Measurements from ENCODE around the gene COG3.

The COG3 gene

DNA sequence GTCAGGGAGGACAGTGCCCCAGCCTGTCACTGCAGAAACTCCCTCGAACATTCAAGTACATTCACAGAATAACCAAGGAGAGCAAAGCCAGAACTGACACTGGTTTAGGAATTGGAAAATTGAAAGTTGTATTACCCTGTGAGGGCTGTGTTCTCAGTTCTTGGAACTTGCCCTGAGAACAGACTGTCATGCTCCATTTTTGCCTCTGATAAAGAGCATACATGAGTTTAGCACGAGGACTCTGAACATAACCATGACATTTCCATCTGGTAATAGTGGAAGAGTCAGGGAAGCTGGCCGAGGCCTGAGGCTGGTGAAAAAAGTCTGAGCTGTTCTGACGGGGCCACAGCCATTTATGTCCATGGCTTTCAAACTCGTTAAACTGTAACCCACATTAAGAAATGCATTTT is 31.4 kb upstream of the COG3 start:
- Histone ChIP-seq H3K9ac (ENCODE audit: low read length in 2 of 2) (no peak overlapping the region), H3K4me1 (ENCODE audit: control insufficient read depth, insufficient read depth, low read length) (no peaks in the 10 kb centered on the region), H3K36me3 (ENCODE audit: control insufficient read depth in 2 of 2, insufficient read depth in 2 of 2, low read length in 2 of 2) (no peaks in the 10 kb centered on the region), H3K4me3 (ENCODE audit: low read length in 2 of 2) (no peak overlapping the region), H3K27me3 (ENCODE audit: control insufficient read depth in 1 of 2, insufficient read depth in 2 of 2, low read length in 2 of 2) (no peaks in the 10 kb centered on the region), H3K27ac (ENCODE audit: low read length) (peak overlapping the region; percentile 18), H3K9me3 (ENCODE audit: control insufficient read depth in 2 of 2, low read length in 2 of 2) (no peaks in the 10 kb centered on the region)

DNA sequence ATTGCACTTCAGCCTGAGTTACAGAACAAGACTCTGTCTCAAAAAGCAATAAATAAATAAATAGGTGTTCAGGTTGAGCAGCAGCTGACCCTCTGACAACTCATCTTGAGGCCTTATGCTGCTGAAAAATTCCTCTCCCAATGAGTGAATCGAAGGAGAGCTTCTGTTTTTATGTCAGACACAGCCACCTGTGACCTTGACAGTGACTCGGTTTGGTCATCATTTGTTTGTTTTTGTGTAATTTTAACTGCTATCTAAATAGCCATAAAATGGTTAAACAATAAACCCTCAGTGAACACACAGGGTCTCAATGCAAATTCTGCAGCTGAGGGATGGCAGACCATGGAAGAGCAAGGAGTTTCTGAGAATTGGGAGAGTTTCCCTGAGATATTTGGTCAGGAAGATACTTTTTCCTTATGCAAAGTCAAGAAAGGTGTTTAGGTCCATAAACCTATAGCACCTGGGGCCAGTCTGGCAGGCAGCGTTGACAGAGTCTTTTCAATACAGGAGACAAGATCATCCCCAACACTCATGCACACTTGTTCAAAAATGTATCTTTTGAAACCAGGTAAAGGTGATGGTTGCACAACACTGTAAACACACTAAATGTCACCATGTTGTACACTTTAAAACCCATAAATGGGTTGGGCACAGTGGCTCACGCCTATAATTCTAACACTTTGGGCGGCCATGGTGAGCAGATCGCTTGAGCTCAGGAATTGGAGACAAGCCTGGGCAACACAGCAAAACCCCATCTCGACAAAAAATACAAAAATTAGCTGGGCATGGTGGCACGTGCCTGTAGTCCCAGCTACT is 30.0 kb upstream of the COG3 start:
- Histone ChIP-seq H3K4me1 (ENCODE audit: control insufficient read depth, insufficient read depth, low read length) (no peaks in the 10 kb centered on the region), H3K4me3 (ENCODE audit: low read length in 2 of 2) (no peak overlapping the region), H3K9ac (ENCODE audit: low read length in 2 of 2) (no peak overlapping the region), H3K9me3 (ENCODE audit: control insufficient read depth in 2 of 2, low read length in 2 of 2) (no peaks in the 10 kb centered on the region), H3K36me3 (ENCODE audit: control insufficient read depth in 2 of 2, insufficient read depth in 2 of 2, low read length in 2 of 2) (no peaks in the 10 kb centered on the region), H3K27me3 (ENCODE audit: control insufficient read depth in 1 of 2, insufficient read depth in 2 of 2, low read length in 2 of 2) (no peaks in the 10 kb centered on the region), H3K27ac (ENCODE audit: low read length) (no peak overlapping the region)

DNA sequence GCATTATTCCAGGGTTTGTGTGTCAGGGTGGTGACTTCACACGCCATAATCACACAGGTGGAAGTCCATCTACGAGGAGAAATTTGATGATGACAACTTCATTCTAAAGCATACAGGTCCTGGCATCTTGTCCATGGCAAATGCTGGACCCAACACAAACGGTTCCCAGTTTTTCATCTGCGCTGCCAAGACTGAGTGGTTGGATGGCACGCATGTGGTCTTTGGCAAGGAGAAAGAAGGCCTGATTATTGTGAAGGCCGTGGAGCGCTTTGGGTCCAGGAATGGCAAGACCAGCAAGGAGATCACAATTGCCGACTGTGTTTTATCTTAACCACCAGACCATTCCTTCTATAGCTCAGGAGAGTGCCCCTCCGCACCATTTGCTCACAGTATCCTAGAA is 28.4 kb upstream of the COG3 start:
- Histone ChIP-seq H3K27me3 (ENCODE audit: control insufficient read depth in 1 of 2, insufficient read depth in 2 of 2, low read length in 2 of 2) (no peaks in the 10 kb centered on the region), H3K9me3 (ENCODE audit: control insufficient read depth in 2 of 2, low read length in 2 of 2) (no peaks in the 10 kb centered on the region), H3K4me3 (ENCODE audit: low read length in 2 of 2) (no peak overlapping the region), H3K9ac (ENCODE audit: low read length in 2 of 2) (no peak overlapping the region), H3K36me3 (ENCODE audit: control insufficient read depth in 2 of 2, insufficient read depth in 2 of 2, low read length in 2 of 2) (no peaks in the 10 kb centered on the region), H3K27ac (ENCODE audit: low read length) (no peak overlapping the region), H3K4me1 (ENCODE audit: control insufficient read depth, insufficient read depth, low read length) (peaks cover 3% of the 10 kb centered on the region)

DNA sequence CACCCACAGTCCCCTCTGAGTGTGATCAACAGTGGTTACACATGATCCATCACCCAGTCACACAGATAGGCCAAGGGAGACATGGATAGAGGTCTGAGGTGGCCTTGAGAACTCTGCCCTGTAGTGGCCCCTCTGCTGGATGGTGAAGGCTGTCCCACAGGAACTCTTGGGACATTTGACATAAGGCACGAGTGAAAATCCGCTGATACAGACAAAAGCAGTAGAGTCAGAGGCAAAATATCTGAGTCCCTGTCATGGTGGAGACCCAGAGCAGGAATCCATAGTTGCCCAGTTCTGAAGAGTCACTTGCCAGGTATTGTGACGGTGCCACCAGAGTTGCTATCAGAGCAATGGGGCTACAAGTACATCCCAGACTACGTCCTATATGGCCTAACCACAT is 27.8 kb upstream of the COG3 start:
- Histone ChIP-seq H3K9me3 (ENCODE audit: control insufficient read depth in 2 of 2, low read length in 2 of 2) (no peaks in the 10 kb centered on the region), H3K27me3 (ENCODE audit: control insufficient read depth in 1 of 2, insufficient read depth in 2 of 2, low read length in 2 of 2) (no peaks in the 10 kb centered on the region), H3K9ac (ENCODE audit: low read length in 2 of 2) (no peak overlapping the region), H3K4me3 (ENCODE audit: low read length in 2 of 2) (no peak overlapping the region), H3K36me3 (ENCODE audit: control insufficient read depth in 2 of 2, insufficient read depth in 2 of 2, low read length in 2 of 2) (no peaks in the 10 kb centered on the region), H3K27ac (ENCODE audit: low read length) (no peak overlapping the region), H3K4me1 (ENCODE audit: control insufficient read depth, insufficient read depth, low read length) (peaks cover 3% of the 10 kb centered on the region)

DNA sequence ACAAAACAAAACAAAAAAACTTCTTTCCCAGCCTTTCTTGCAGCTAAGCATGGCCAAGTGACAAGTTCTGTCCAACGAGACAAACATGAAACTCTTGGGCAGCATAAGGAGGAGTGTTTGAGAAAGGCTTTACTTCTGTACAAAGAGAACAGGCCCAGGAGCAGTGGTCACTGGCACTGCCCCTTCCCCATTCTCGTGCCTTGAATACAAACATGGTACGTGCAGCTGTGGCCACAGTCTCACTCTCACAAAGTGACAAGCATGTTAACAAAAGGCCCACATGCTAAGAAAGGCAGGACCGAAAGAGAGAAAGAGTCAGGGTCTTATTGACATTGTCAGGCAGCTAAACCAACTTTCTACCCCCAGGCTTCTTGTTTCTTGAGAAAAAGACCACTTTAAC is 26.8 kb upstream of the COG3 start:
- no peak overlapping the region for H3K4me3 ChIP-seq (ENCODE audit: low read length in 2 of 2)
- no peaks in the 10 kb centered on the region for H3K27me3 ChIP-seq (ENCODE audit: control insufficient read depth in 1 of 2, insufficient read depth in 2 of 2, low read length in 2 of 2)
- H3K9me3 ChIP-seq (ENCODE audit: control insufficient read depth in 2 of 2, low read length in 2 of 2): no peaks in the 10 kb centered on the region
- no peaks in the 10 kb centered on the region for H3K36me3 ChIP-seq (ENCODE audit: control insufficient read depth in 2 of 2, insufficient read depth in 2 of 2, low read length in 2 of 2)
- no peak overlapping the region for H3K9ac ChIP-seq (ENCODE audit: low read length in 2 of 2)
- H3K27ac ChIP-seq (ENCODE audit: low read length): no peak overlapping the region
- peaks cover 3% of the 10 kb centered on the region for H3K4me1 ChIP-seq (ENCODE audit: control insufficient read depth, insufficient read depth, low read length)

DNA sequence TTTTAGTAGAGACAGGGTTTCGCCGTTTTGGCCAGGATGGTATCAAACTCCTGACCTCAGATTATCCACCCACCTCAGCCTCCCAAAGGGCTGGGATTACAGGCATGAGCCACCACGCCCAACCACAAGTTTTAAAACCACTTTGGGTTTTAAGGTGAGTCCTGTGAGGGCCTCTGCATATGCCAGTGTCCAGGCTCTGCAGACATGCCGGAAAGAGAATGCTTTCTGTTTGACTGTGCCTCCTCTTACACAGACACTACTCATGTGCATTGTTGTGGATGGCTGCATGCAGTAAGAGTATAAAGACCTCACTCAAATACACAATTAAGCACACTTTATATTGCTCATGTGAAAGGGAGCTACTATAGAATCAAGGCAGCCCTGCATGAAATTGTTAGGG is 25.7 kb upstream of the COG3 start:
- Histone ChIP-seq H3K9ac (ENCODE audit: low read length in 2 of 2) (no peak overlapping the region), H3K4me1 (ENCODE audit: control insufficient read depth, insufficient read depth, low read length) (peaks cover 3% of the 10 kb centered on the region), H3K27me3 (ENCODE audit: control insufficient read depth in 1 of 2, insufficient read depth in 2 of 2, low read length in 2 of 2) (no peaks in the 10 kb centered on the region), H3K36me3 (ENCODE audit: control insufficient read depth in 2 of 2, insufficient read depth in 2 of 2, low read length in 2 of 2) (no peaks in the 10 kb centered on the region), H3K4me3 (ENCODE audit: low read length in 2 of 2) (no peak overlapping the region), H3K27ac (ENCODE audit: low read length) (no peak overlapping the region), H3K9me3 (ENCODE audit: control insufficient read depth in 2 of 2, low read length in 2 of 2) (no peaks in the 10 kb centered on the region)

DNA sequence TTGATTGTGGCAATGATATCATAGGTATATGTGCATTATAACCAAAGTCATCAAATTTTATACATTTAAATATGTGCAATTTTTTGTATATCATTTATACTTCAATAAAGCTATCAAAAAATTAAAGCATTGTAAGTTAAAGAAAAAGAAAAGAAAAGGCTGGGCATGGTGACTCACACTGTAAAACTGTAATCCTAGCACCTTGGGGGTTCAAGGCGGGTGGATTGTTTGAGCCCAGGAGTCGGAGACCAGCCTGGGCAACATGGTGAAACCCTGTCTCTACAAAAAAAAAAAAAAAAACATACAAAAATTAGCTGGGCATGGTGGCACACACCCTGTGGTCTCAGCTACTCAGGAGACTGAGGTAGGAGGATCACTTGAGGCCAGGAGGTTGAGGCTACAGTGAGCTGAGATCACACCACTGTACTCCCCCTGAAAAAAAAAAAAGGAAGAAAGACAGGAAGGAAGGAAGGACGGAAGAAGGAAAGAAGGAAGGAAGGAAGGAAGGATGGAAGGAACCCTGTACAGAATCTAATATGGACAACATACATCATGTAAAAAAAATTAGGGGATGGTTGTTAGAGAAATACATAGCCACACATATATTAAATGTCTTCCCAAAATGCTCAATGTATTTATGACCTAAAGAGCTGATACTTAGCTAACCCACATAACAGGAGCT is 24.8 kb upstream of the COG3 start:
- Histone ChIP-seq H3K36me3 (ENCODE audit: control insufficient read depth in 2 of 2, insufficient read depth in 2 of 2, low read length in 2 of 2) (no peaks in the 10 kb centered on the region), H3K4me1 (ENCODE audit: control insufficient read depth, insufficient read depth, low read length) (peaks cover 3% of the 10 kb centered on the region), H3K27me3 (ENCODE audit: control insufficient read depth in 1 of 2, insufficient read depth in 2 of 2, low read length in 2 of 2) (no peaks in the 10 kb centered on the region), H3K4me3 (ENCODE audit: low read length in 2 of 2) (no peak overlapping the region), H3K27ac (ENCODE audit: low read length) (no peak overlapping the region), H3K9me3 (ENCODE audit: control insufficient read depth in 2 of 2, low read length in 2 of 2) (no peaks in the 10 kb centered on the region), H3K9ac (ENCODE audit: low read length in 2 of 2) (no peak overlapping the region)

DNA sequence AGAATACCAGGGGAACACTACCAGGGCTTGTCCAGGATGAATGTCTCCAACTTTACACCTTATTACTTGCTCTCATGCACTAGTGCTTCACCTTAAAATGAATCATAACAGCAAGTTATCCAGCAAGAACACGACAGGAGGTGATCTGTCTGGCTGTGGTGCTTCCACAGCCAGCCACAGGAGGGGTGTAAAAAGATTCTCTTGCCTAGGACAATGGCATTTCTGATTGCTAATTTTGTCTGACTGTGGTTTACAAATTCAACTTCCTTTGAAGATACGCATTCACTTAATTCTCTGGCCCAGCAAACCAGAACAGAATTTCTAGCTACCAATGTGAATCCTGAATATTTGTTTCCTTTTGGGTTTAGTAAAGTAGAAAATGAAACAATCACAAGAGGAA is 23.1 kb upstream of the COG3 start:
- Histone ChIP-seq H3K9ac (ENCODE audit: low read length in 2 of 2) (no peak overlapping the region), H3K9me3 (ENCODE audit: control insufficient read depth in 2 of 2, low read length in 2 of 2) (no peaks in the 10 kb centered on the region), H3K36me3 (ENCODE audit: control insufficient read depth in 2 of 2, insufficient read depth in 2 of 2, low read length in 2 of 2) (no peaks in the 10 kb centered on the region), H3K27ac (ENCODE audit: low read length) (no peak overlapping the region), H3K4me1 (ENCODE audit: control insufficient read depth, insufficient read depth, low read length) (peaks cover 3% of the 10 kb centered on the region), H3K4me3 (ENCODE audit: low read length in 2 of 2) (no peak overlapping the region), H3K27me3 (ENCODE audit: control insufficient read depth in 1 of 2, insufficient read depth in 2 of 2, low read length in 2 of 2) (peaks cover 0 to 3% of the 10 kb centered on the region in 2 donors)

DNA sequence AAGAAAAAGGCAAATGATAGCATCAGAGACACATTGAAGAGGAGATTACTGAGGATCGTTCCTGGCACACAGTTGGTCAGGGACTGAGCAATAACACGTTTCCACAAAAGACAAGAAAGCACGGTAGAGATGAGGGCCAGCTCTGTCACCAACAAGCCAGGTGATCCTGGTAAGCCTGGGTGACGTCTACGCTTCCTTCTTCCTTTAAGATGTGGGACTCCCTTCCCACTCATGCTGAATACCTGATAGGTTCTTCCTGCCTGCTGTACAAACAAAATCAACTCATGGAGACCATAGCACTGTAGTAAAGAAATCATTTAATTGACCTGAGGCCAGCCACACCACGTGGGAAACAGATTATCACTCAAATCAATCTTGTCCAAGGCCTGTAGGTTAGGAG is 19.7 kb upstream of the COG3 start:
- no peaks in the 10 kb centered on the region for H3K36me3 ChIP-seq (ENCODE audit: control insufficient read depth in 2 of 2, insufficient read depth in 2 of 2, low read length in 2 of 2)
- H3K9ac ChIP-seq (ENCODE audit: low read length in 2 of 2): no peak overlapping the region
- no peaks in the 10 kb centered on the region for H3K9me3 ChIP-seq (ENCODE audit: control insufficient read depth in 2 of 2, low read length in 2 of 2)
- peaks cover 2% of the 10 kb centered on the region for H3K4me1 ChIP-seq (ENCODE audit: control insufficient read depth, insufficient read depth, low read length)
- H3K4me3 ChIP-seq (ENCODE audit: low read length in 2 of 2): no peak overlapping the region
- H3K27me3 ChIP-seq (ENCODE audit: control insufficient read depth in 1 of 2, insufficient read depth in 2 of 2, low read length in 2 of 2): peaks cover 0 to 3% of the 10 kb centered on the region in 2 donors
- H3K27ac ChIP-seq (ENCODE audit: low read length): no peak overlapping the region

DNA sequence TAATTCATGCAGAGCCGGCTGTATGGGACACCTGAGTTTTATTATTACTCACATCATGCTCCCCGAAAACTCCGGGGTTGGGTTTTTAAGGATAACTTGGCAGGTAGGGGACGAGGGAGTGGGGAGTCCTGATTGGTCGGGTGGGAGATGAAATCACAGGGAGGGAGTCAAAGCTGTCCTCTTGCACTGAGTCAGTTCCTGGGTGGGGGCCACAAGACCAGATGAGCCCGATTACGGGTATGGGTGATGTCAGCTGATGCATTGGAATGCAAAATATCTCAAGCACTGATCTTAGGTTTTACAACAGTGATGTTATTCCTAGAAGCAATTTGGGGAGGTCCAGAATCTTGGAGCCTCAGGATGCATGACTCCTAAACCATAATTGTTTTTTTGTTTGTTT is 18.6 kb upstream of the COG3 start:
- Histone ChIP-seq H3K27me3 (ENCODE audit: control insufficient read depth in 1 of 2, insufficient read depth in 2 of 2, low read length in 2 of 2) (peaks cover 0 to 3% of the 10 kb centered on the region in 2 donors), H3K36me3 (ENCODE audit: control insufficient read depth in 2 of 2, insufficient read depth in 2 of 2, low read length in 2 of 2) (no peaks in the 10 kb centered on the region), H3K4me1 (ENCODE audit: control insufficient read depth, insufficient read depth, low read length) (no peaks in the 10 kb centered on the region), H3K27ac (ENCODE audit: low read length) (no peak overlapping the region), H3K9me3 (ENCODE audit: control insufficient read depth in 2 of 2, low read length in 2 of 2) (no peaks in the 10 kb centered on the region), H3K4me3 (ENCODE audit: low read length in 2 of 2) (no peak overlapping the region), H3K9ac (ENCODE audit: low read length in 2 of 2) (no peak overlapping the region)

DNA sequence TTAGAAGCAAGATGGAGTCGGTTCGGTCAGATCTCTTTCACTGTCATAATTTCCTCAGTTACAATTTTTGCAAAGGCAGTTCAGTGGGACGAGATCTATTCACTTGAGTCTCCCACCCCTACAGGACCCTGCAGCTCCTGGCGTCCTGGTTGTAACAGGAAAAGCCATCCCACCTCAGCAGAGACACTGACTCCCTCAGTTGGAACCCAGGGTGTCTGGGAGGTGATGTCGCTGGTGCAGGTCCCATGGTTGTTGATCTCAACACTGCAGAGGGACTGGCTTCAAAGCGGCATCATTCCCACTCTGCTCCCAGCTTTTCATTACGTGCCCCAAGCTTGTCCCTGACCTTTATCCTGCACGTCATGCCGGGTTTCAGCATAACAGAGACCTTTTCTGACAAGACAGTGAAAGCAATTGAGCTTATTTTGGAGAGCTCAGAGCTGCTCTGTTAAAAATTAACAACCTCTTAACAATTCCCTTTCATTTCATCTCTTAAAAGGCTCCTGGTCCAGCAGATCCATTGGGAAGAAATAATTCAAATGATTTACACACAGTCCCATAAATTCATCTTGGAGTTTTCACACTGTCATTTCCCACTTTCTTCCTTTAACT is 17.6 kb upstream of the COG3 start:
- no peaks in the 10 kb centered on the region for H3K4me1 ChIP-seq (ENCODE audit: control insufficient read depth, insufficient read depth, low read length)
- no peaks in the 10 kb centered on the region for H3K36me3 ChIP-seq (ENCODE audit: control insufficient read depth in 2 of 2, insufficient read depth in 2 of 2, low read length in 2 of 2)
- H3K9me3 ChIP-seq (ENCODE audit: control insufficient read depth in 2 of 2, low read length in 2 of 2): no peaks in the 10 kb centered on the region
- H3K27ac ChIP-seq (ENCODE audit: low read length): no peak overlapping the region
- H3K27me3 ChIP-seq (ENCODE audit: control insufficient read depth in 1 of 2, insufficient read depth in 2 of 2, low read length in 2 of 2): peaks cover 0 to 3% of the 10 kb centered on the region in 2 donors
- no peak overlapping the region for H3K4me3 ChIP-seq (ENCODE audit: low read length in 2 of 2)
- H3K9ac ChIP-seq (ENCODE audit: low read length in 2 of 2): no peak overlapping the region
